Epithelial cell of proximal tubule (primary cell): ENCODE data around the gene BMPR1A. TPM values are rescaled to one million over a fixed set of nuclear protein-coding genes. Genes with fewer than 3 reads are reported as not detected.

ENCODE experiments used
- DNase-seq: peaks from one replicate; pipeline ENCODE4 v3.0.0-alpha.2; 2011; ENCODE audit warnings: low read depth
- H3K4me3 ChIP-seq: 2 replicates; pipeline ENCODE4 v1.5.1; 2011; ENCODE audit warnings: low read depth, mild to moderate bottlenecking, low read length
- CTCF ChIP-seq: conservative IDR thresholded peaks from 2 replicates; pipeline ENCODE4 v1.5.1; 2012; ENCODE audit warnings: low read depth, mild to moderate bottlenecking, low read length
- total RNA-seq: library from RNA; depleted of rRNA; stranded (reverse); fragments of >200 nt; gene quantifications from 2 replicates; pipeline ENCODE4 v1.2.3, GENCODE V29; 2015

Gene BMPR1A
- total RNA-seq, 1 donor from 2014 or later = 15.5 TPM

- no peak for DNase-seq
- H3K4me3 ChIP-seq = no peak overlapping the region
- TF ChIP-seq CTCF = no peak
Measured at GRCh38 chr10:86962136-86962980, 205.9 kb downstream of the BMPR1A start.

DNA sequence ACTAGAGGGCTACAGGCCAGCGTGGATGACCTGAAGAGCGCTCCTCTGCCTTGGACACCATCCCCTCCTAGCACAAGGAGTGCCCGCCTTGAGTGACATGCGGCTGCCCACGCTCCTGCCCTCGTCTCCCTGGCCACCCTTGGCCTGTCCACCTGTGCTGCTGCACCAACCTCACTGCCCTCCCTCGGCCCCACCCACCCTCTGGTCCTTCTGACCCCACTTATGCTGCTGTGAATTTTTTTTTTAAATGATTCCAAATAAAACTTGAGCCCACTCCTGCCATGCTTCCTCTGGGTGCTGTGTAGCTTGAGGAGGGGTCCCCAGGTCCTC, 206.5 kb downstream of the BMPR1A start:
- no peak for TF ChIP-seq CTCF
- DNase-seq = no peak
- H3K4me3 ChIP-seq = no peak overlapping the region

DNA sequence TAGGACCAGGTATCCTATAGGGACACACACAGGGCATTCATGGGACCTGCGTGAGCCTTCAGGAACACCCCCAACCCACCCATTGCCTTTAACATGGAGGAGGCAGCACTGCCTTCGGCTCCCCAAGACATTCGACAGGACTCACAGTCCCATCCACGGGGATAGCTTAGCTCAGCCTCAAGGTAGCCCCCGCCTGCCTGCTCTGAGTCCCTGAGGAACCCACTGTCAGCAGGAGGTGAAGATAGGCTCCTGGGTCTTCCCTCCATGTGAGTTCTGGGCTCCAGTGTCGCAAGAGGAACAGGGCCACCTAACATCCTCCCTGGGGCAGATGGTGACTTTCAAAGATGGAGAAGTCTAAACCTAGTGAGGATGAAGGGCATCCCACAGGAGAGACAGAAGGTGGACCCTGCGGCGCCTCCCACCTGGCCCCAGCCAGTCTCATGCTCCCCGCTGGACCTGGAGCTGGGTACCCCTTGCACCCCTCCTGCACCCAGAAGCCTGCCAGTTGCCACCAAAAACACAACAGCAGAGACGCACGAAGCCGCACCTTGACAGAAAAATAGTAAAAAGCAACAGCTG, 207.0 kb downstream of the BMPR1A start:
- no peak for DNase-seq
- no peak for TF ChIP-seq CTCF
- H3K4me3 ChIP-seq = no peak overlapping the region

- no peak for TF ChIP-seq CTCF
- no peak overlapping the region for H3K4me3 ChIP-seq
- no peak for DNase-seq
Measured at GRCh38 chr10:86964061-86964846, 207.8 kb downstream of the BMPR1A start.

- no peak overlapping the region for H3K4me3 ChIP-seq
- no peak for DNase-seq
- no peak for TF ChIP-seq CTCF
Measured at GRCh38 chr10:86964847-86965190, 208.4 kb downstream of the BMPR1A start.

- no peak for DNase-seq
- H3K4me3 ChIP-seq = no peak overlapping the region
- no peak for TF ChIP-seq CTCF
Measured at GRCh38 chr10:86965986-86966654, 209.7 kb downstream of the BMPR1A start.
